Osteocyte (in vitro differentiated cells): ENCODE data around the gene IGLL1. TPM values are rescaled to one million over a fixed set of nuclear protein-coding genes. Genes with fewer than 3 reads are reported as not detected.

Source experiments
- DNase-seq: peaks from one replicate; pipeline ENCODE4 v3.0.0; 2021; ENCODE audit warnings: mixed read lengths; ENCODE audit not compliant: unreplicated experiment; ENCODE audit errors: extremely low spot score
- H3K27ac Mint-ChIP-seq: one replicate; pipeline ENCODE4 v1.8.0; 2021; ENCODE audit warnings: mild to moderate bottlenecking, mixed read lengths; ENCODE audit not compliant: unreplicated experiment
- H3K27me3 Mint-ChIP-seq: one replicate; pipeline ENCODE4 v1.8.0; 2021; ENCODE audit warnings: mixed read lengths; ENCODE audit not compliant: unreplicated experiment
- H3K36me3 Mint-ChIP-seq: one replicate; pipeline ENCODE4 v1.8.0; 2021; ENCODE audit warnings: mixed read lengths; ENCODE audit not compliant: unreplicated experiment
- H3K4me1 Mint-ChIP-seq: one replicate; pipeline ENCODE4 v1.8.0; 2021; ENCODE audit warnings: mixed read lengths; ENCODE audit not compliant: unreplicated experiment
- H3K4me3 Mint-ChIP-seq: one replicate; pipeline ENCODE4 v1.8.0; 2021; ENCODE audit warnings: mild to moderate bottlenecking, moderate library complexity, mixed read lengths; ENCODE audit not compliant: unreplicated experiment
- H3K9me3 Mint-ChIP-seq: one replicate; pipeline ENCODE4 v1.8.0; 2021; ENCODE audit warnings: mixed read lengths; ENCODE audit not compliant: unreplicated experiment
- total RNA-seq: library from RNA; stranded (reverse); gene quantifications from 2 replicates; pipeline ENCODE4 v1.2.1, GENCODE V29; 2021
- TF ChIP-seq, protein P1 (sequence below): fragments of 200-600 bp; sonication (generic); IDR thresholded peaks from 2 replicates; pipeline ENCODE4 v1.5.0; 2021; ENCODE audit warnings: antibody characterized with exemption, mild to moderate bottlenecking, moderate library complexity

Gene IGLL1
- total RNA-seq, 1 donor from 2014 or later, result not detected

DNA sequence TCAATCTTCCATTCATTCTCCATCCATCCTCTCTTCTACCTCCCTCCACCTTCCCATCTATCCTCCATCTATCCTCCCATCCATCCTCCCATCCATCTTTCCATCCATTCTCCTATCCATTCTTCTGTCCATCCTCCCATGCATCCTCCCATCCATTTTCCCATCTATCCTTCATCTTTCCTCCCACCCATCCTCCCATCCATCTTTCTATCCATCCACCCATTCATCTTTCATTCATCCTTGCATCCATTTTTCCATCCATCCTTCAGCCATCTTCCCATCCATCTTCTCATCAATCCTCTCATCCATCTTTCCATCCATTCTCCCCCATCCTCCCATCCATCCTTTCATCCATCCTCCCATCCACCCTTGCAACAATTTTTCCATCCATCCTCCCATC lies 27.5 kb downstream of the IGLL1 start:
- TF ChIP-seq, protein P1, sequence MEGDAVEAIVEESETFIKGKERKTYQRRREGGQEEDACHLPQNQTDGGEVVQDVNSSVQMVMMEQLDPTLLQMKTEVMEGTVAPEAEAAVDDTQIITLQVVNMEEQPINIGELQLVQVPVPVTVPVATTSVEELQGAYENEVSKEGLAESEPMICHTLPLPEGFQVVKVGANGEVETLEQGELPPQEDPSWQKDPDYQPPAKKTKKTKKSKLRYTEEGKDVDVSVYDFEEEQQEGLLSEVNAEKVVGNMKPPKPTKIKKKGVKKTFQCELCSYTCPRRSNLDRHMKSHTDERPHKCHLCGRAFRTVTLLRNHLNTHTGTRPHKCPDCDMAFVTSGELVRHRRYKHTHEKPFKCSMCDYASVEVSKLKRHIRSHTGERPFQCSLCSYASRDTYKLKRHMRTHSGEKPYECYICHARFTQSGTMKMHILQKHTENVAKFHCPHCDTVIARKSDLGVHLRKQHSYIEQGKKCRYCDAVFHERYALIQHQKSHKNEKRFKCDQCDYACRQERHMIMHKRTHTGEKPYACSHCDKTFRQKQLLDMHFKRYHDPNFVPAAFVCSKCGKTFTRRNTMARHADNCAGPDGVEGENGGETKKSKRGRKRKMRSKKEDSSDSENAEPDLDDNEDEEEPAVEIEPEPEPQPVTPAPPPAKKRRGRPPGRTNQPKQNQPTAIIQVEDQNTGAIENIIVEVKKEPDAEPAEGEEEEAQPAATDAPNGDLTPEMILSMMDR, result no peak
- H3K4me3 Mint-ChIP-seq, result no peak overlapping the region
- no peaks in the 10 kb centered on the region for H3K36me3 Mint-ChIP-seq
- peaks cover 11% of the 10 kb centered on the region for H3K27me3 Mint-ChIP-seq
- H3K9me3 Mint-ChIP-seq, result peaks cover 5% of the 10 kb centered on the region
- DNase-seq, result no peak
- H3K27ac Mint-ChIP-seq, result no peak overlapping the region
- H3K4me1 Mint-ChIP-seq, result no peaks in the 10 kb centered on the region

DNA sequence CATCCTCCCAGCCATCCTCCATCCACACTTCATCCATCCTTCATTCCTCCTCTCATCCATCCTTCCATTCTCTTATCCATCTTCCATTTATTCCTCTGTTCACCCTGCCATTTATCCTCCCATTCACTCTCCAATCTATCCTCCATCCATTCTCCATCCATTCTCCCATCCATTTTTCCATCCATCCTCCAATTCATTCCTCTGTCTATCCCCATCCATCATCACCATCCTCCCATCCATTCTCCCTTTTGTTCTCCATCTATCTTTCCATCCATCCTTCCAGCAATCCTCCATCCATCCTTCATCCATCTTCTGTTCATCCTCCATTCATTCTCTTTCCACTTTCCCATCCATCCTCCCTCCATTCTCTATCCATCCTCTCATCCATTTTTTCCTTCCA lies 28.7 kb downstream of the IGLL1 start:
- Mint-ChIP-seq H3K36me3 (no peaks in the 10 kb centered on the region), H3K27me3 (peaks cover 8% of the 10 kb centered on the region), H3K4me3 (no peak overlapping the region), H3K27ac (no peak overlapping the region), H3K9me3 (peaks cover 8% of the 10 kb centered on the region), H3K4me1 (no peaks in the 10 kb centered on the region)
- TF ChIP-seq, protein P1, result no peak
- no peak for DNase-seq

DNA sequence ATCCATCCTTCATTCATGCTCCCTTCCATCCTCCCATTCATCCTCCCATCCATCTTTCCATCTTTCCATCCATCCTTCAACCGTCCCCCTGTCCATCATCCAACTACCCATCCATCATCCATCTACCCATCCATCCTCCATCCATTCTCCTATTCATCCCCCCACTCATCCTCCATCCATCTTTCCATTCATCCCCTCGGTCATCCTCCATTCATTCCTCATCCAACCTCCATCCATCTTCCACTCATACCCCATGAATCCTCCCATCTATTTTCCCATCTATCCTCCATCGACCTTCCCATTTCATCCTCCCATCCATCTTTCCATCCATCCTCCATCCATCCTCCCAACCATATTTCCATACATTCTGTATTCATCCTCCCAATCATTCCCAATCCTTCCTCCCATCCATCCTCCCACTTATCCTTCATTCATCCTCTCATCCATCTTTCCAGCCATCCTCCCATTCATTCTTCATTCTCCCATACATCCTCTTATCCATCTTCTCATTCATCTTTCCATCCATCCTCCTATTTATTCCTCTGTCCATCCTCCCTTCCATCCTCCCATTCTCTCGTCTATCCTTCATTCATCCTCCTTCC lies 29.9 kb downstream of the IGLL1 start:
- H3K9me3 Mint-ChIP-seq, result peaks cover 8% of the 10 kb centered on the region
- H3K27me3 Mint-ChIP-seq, result peaks cover 13% of the 10 kb centered on the region
- no peak for DNase-seq
- no peak overlapping the region for H3K27ac Mint-ChIP-seq
- no peaks in the 10 kb centered on the region for H3K4me1 Mint-ChIP-seq
- no peaks in the 10 kb centered on the region for H3K36me3 Mint-ChIP-seq
- TF ChIP-seq, protein P1, result no peak
- no peak overlapping the region for H3K4me3 Mint-ChIP-seq

DNA sequence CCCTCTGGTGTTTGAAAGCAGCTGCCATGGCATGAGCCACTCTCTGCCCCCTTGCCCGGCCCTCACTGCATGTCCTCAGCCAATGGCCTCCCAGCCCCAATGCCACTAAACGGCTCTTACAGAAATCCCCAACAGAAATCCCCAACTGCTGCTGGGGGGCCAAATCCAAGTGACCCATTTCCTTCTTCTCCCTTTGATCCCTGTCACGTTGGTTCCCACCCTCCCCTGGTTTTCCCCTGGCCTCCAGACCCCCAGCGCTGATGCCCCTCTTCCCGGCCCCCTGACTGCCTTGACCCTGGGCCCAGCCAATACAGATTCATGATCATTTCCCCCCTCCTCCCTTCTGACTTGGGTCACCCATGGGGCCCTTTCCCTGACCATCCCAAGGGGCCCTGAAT lies 30.9 kb downstream of the IGLL1 start:
- TF ChIP-seq, protein P1, result no peak
- no peak overlapping the region for H3K4me3 Mint-ChIP-seq
- peaks cover 12% of the 10 kb centered on the region for H3K27me3 Mint-ChIP-seq
- no peak for DNase-seq
- H3K36me3 Mint-ChIP-seq, result no peaks in the 10 kb centered on the region
- no peaks in the 10 kb centered on the region for H3K4me1 Mint-ChIP-seq
- H3K9me3 Mint-ChIP-seq, result peaks cover 8% of the 10 kb centered on the region
- H3K27ac Mint-ChIP-seq, result no peak overlapping the region

DNA sequence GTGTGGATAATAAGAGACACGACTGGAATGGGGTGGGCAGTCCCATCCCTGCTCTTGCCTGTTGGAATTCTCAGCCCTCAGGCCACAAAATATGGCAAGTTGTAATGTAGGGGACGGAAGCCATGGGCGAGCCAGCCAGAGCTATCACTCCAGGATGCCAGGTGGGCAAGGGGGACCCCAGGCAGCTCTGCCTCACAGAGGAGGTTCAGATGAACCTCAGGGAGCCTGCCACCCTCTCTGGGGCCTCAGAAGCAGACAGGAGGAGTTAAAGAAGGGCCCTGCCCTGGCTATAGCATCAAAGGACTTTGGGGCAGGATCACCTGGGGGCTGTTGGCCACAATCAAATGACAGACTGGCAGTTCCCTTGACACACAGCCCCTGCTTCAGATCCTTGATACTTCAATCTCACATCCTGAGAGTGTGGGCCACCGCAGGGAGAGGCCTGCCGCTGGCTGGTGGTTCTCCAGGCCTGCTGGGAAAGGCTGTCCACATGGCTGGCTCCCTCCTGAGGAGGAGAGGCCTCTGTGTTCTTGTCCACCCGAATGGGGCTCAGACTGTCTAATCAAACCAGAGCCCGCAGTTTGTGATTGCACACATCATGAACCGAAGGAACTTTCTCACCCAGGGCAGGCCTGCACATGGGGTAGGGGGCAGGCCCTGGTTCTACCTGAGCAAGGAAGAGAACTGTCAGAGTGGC lies 31.4 kb downstream of the IGLL1 start:
- Mint-ChIP-seq H3K27me3 (peaks cover 17% of the 10 kb centered on the region), H3K4me3 (no peak overlapping the region), H3K27ac (no peak overlapping the region), H3K9me3 (peaks cover 8% of the 10 kb centered on the region), H3K4me1 (no peaks in the 10 kb centered on the region), H3K36me3 (no peaks in the 10 kb centered on the region)
- TF ChIP-seq, protein P1, result no peak
- no peak for DNase-seq
